ENCODE data around the gene PCSK4.
"Not testable (repeated sequence)": the region's sequence is repeated elsewhere in the genome, so short reads cannot be mapped to it uniquely, and the experiment has no call there.

PCSK4 gene

GRCh38 chr19:1503925-1504773 lies 14.0 kb upstream of the PCSK4 start:
- no peak for DNase-seq (ENCODE audit: low read depth)

- no peak for DNase-seq (ENCODE audit: low read depth)
Measured at GRCh38 chr19:1503089-1503924, 13.2 kb upstream of the PCSK4 start.

- DNase-seq (ENCODE audit: low read depth): no peak
Measured at GRCh38 chr19:1502433-1503088, 12.4 kb upstream of the PCSK4 start.

GRCh38 chr19:1501200-1501595 lies 11.0 kb upstream of the PCSK4 start:
- no peak for DNase-seq (ENCODE audit: low read depth)

GRCh38 chr19:1499231-1499630 lies 9.1 kb upstream of the PCSK4 start:
- not testable (repeated sequence) for DNase-seq (ENCODE audit: low read depth)

- DNase-seq (ENCODE audit: low read depth): no peak
Measured at GRCh38 chr19:1497578-1498235, 7.6 kb upstream of the PCSK4 start.

GRCh38 chr19:1496714-1497577 lies 6.8 kb upstream of the PCSK4 start:
- DNase-seq (ENCODE audit: low read depth): no peak

- no peak for DNase-seq (ENCODE audit: low read depth)
Measured at GRCh38 chr19:1495799-1496713, 5.9 kb upstream of the PCSK4 start.

GRCh38 chr19:1495051-1495798 lies 5.1 kb upstream of the PCSK4 start:
- no peak for DNase-seq (ENCODE audit: low read depth)

- DNase-seq (ENCODE audit: low read depth): no peak
Measured at GRCh38 chr19:1494115-1494815, 4.1 kb upstream of the PCSK4 start.

- DNase-seq (ENCODE audit: low read depth): no peak
Measured at GRCh38 chr19:1492474-1493006, 2.4 kb upstream of the PCSK4 start.

GRCh38 chr19:1491849-1492170 lies 1.7 kb upstream of the PCSK4 start:
- no peak for DNase-seq (ENCODE audit: low read depth)

GRCh38 chr19:1491114-1491848 lies 1.1 kb upstream of the PCSK4 start, which contains the start of gene REEP6:
TSS of gene REEP6 (plus strand) at chr19:1491181. CDS start at chr19:1491270, 89 bp downstream.
- DNase-seq (ENCODE audit: low read depth): no peak

GRCh38 chr19:1489463-1490310 lies 463 bp downstream of the PCSK4 start:
- no peak for DNase-seq (ENCODE audit: low read depth)

GRCh38 chr19:1488282-1488601 lies 1.9 kb downstream of the PCSK4 start:
- DNase-seq (ENCODE audit: low read depth): no peak

GRCh38 chr19:1487576-1488281 lies 2.4 kb downstream of the PCSK4 start:
- no peak for DNase-seq (ENCODE audit: low read depth)
